HG02852 (cell line): Measurements from ENCODE around the gene KRTAP10-11.
"Not testable (repeated sequence)": the region's sequence is repeated elsewhere in the genome, so short reads cannot be mapped to it uniquely, and the experiment has no call there.

Experiments
- ATAC-seq: cut with Tn5 transposase; IDR thresholded peaks from one replicate; pipeline ENCODE4 v1.9.1; 2021; ENCODE audit warnings: mild to moderate bottlenecking, moderate library complexity; ENCODE audit not compliant: unreplicated experiment

The KRTAP10-11 gene

GRCh38 chr21:44638506-44639330, 7.5 kb upstream of the KRTAP10-11 start:
- ATAC-seq, result not testable (repeated sequence)

- ATAC-seq, result no peak
Observed at GRCh38 chr21:44639331-44639655, 6.9 kb upstream of the KRTAP10-11 start.

- ATAC-seq, result no peak
Observed at GRCh38 chr21:44640761-44641160, 5.5 kb upstream of the KRTAP10-11 start.

GRCh38 chr21:44643741-44644310, 2.4 kb upstream of the KRTAP10-11 start:
- no peak for ATAC-seq

GRCh38 chr21:44644878-44645277, 1.3 kb upstream of the KRTAP10-11 start:
- ATAC-seq, result no peak

GRCh38 chr21:44647222-44647552, 973 bp downstream of the KRTAP10-11 start:
- no peak for ATAC-seq

- ATAC-seq, result no peak
Observed at GRCh38 chr21:44648557-44649311, 2.5 kb downstream of the KRTAP10-11 start.

GRCh38 chr21:44649521-44650100, 3.4 kb downstream of the KRTAP10-11 start:
- no peak for ATAC-seq

- ATAC-seq, result no peak
Observed at GRCh38 chr21:44650265-44650972, 4.2 kb downstream of the KRTAP10-11 start.

- ATAC-seq, result no peak
Observed at GRCh38 chr21:44650973-44651675, 4.9 kb downstream of the KRTAP10-11 start.

GRCh38 chr21:44653123-44653522, 6.9 kb downstream of the KRTAP10-11 start:
- no peak for ATAC-seq

GRCh38 chr21:44653656-44654575, 7.7 kb downstream of the KRTAP10-11 start:
- ATAC-seq, result no peak

- ATAC-seq, result no peak
Observed at GRCh38 chr21:44654576-44655175, 8.5 kb downstream of the KRTAP10-11 start, which contains the start of gene KRTAP12-4. TSS of gene KRTAP12-4 (minus strand) at chr21:44654659. CDS start at chr21:44654614, 45 bp downstream.

- ATAC-seq, result no peak
Observed at GRCh38 chr21:44656868-44657267, 10.7 kb downstream of the KRTAP10-11 start.

- ATAC-seq, result no peak
Observed at GRCh38 chr21:44657635-44658540, 11.7 kb downstream of the KRTAP10-11 start, which contains the start of gene KRTAP12-3. TSS of gene KRTAP12-3 (plus strand) at chr21:44657932. CDS start at chr21:44657980, 48 bp downstream.

GRCh38 chr21:44658541-44658910, 12.3 kb downstream of the KRTAP10-11 start:
- no peak for ATAC-seq

GRCh38 chr21:44658913-44659595, 12.8 kb downstream of the KRTAP10-11 start:
- ATAC-seq, result no peak
